A673 (cell line): ENCODE data around the gene SCTR. TPM values are rescaled to one million over a fixed set of nuclear protein-coding genes. Genes with fewer than 3 reads are reported as not detected.

Source experiments
- BruUV-seq: library from RNA; stranded (reverse); fragments of 400-500 nt; replicated peaks from 2 replicates; lab custom pipeline; 2021; lab: Mats Ljungman, UMichigan
- CTCF ChIA-PET: fragments of 300-600 bp; sonication (Branson Sonifier 250); formaldehyde crosslinking; loops from one replicate; lab custom pipeline; 2022; ENCODE audit warnings: antibody characterized with exemption; lab: Charles Lee
- POLR2A ChIA-PET: fragments of 300-600 bp; sonication (Branson Sonifier 250); formaldehyde crosslinking; loops from one replicate; lab custom pipeline; 2022; ENCODE audit warnings: antibody characterized with exemption; ENCODE audit not compliant: low non-redundant PET; lab: Charles Lee
- DNase-seq: peaks from one replicate; pipeline ENCODE4 v3.0.0-alpha.2; 2015; ENCODE audit warnings: low spot score
- H3K27ac ChIP-seq: fragments of 200-600 bp; sonication (generic); 2 replicates; pipeline ENCODE4 v1.5.1; 2016; ENCODE audit warnings: mixed run types, low read depth, mild to moderate bottlenecking, mixed read lengths, antibody characterized with exemption, low read length; ENCODE audit not compliant: poor library complexity, severe bottlenecking
- H3K27me3 ChIP-seq: fragments of 200-600 bp; sonication (generic); replicated peaks from 2 replicates; pipeline ENCODE4 v1.6.1; 2017; ENCODE audit warnings: mixed run types, low read depth, mild to moderate bottlenecking, mixed read lengths, antibody characterized with exemption, low read length; ENCODE audit not compliant: insufficient read depth, poor library complexity
- H3K36me3 ChIP-seq: fragments of 200-600 bp; sonication (generic); 2 replicates; pipeline ENCODE4 v1.6.1; 2016; ENCODE audit warnings: mixed run types, mild to moderate bottlenecking, mixed read lengths, antibody characterized with exemption, low read length; ENCODE audit not compliant: insufficient read depth, poor library complexity, severe bottlenecking
- H3K4me1 ChIP-seq: fragments of 200-600 bp; sonication (generic); 2 replicates; pipeline ENCODE4 v1.6.1; 2017; ENCODE audit warnings: mixed run types, mild to moderate bottlenecking, mixed read lengths, antibody characterized with exemption, low read length; ENCODE audit not compliant: insufficient read depth, poor library complexity, severe bottlenecking
- H3K4me3 ChIP-seq: fragments of 200-600 bp; sonication (generic); 2 replicates; pipeline ENCODE4 v1.5.1; 2016; ENCODE audit warnings: low read depth, mixed run types, mild to moderate bottlenecking, mixed read lengths, low read length; ENCODE audit not compliant: poor library complexity, severe bottlenecking
- H3K9me3 ChIP-seq: fragments of 200-600 bp; sonication (generic); 2 replicates; pipeline ENCODE4 v1.6.1; 2016; ENCODE audit warnings: mixed run types, low read depth, mild to moderate bottlenecking, mixed read lengths, antibody characterized with exemption, low read length; ENCODE audit not compliant: poor library complexity, severe bottlenecking
- EZH2 ChIP-seq: fragments of 200-600 bp; sonication (generic); IDR thresholded peaks from 2 replicates; pipeline ENCODE4 v1.6.1; 2017; ENCODE audit warnings: borderline replicate concordance, low read depth, mild to moderate bottlenecking, mixed read lengths, antibody characterized with exemption, low read length; ENCODE audit not compliant: poor library complexity, severe bottlenecking
- intact Hi-C: fragments of 100-400 bp; cut with micrococcal nuclease; formaldehyde crosslinking; loops from one replicate; pipeline ENCODE4 v1.10.0; 2022; ENCODE audit not compliant: unreplicated experiment
- total RNA-seq: library from RNA; stranded (reverse); gene quantifications from 2 replicates; pipeline ENCODE4 v1.2.3, GENCODE V29; 2021
- TF ChIP-seq, protein P1 (sequence below): fragments of 300-800, 200-600 bp; sonication (generic); conservative IDR thresholded peaks from 2 replicates; pipeline ENCODE4 v1.5.1; 2017; ENCODE audit warnings: low read depth, mild to moderate bottlenecking, antibody characterized with exemption, low read length, moderate library complexity, mixed read lengths

SCTR gene
- total RNA-seq, 1 experiment from 2014 or later, result not detected

DNA sequence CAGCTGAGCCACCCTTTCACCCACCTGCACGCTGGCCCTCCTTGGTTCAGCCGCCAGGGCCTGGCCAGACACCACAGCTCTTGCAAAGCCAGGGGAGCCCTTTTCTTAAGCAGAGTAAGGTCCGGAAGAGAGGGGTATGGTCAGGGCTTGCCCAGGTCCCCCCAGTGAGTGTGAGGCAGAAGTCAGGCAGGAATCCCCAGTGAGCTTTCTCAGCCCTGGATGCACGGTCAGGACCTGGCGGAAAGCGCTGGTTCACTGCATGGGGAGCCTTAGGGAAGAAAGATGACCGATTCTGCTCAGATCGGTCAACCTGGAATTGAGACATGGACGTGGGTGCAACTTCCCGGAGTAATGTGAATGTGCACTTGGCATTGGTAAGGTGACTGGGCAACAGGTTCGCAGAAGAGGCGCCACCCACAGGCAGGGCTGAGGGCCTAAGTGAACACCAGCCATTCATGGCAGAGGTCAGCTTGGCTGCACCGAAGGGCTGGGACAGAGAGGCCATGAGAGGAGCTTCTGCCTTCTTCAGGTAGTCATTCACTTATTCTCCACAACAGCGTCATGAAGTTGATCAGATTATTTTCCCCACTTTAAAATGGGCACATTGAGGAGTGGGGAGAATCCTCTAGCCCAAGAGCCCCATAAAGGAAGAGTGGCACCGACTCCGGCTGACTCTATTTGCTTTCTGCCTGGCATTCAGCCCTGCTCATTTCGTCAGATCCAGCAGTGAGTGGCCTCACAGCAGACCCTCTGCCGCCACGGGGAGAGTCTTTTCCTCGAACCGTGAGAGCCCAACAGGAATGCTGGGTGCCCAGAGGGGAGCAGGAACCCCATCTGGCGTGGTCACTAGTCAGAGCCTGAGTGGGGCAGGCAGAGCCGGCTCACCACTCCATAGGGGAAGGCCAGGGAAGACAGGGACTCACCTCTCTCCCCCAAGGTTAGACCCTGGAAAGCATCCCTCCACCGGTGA lies 35.8 kb downstream of the SCTR start:
- CTCF ChIA-PET, result interaction anchor here (0.6 kb wide), 1 partner anchor 82 kb away, joined by 6 read pairs; no protein-coding TSS in a partner anchor
- DNase-seq, result no peak
- no peak overlapping the region for H3K4me3 ChIP-seq
- no peaks in the 10 kb centered on the region for H3K36me3 ChIP-seq
- H3K27ac ChIP-seq, result no peak overlapping the region
- intact Hi-C loops, result no loop called here
- no TSS peak for BruUV-seq
- TF ChIP-seq EZH2, result no peak
- TF ChIP-seq, protein P1, sequence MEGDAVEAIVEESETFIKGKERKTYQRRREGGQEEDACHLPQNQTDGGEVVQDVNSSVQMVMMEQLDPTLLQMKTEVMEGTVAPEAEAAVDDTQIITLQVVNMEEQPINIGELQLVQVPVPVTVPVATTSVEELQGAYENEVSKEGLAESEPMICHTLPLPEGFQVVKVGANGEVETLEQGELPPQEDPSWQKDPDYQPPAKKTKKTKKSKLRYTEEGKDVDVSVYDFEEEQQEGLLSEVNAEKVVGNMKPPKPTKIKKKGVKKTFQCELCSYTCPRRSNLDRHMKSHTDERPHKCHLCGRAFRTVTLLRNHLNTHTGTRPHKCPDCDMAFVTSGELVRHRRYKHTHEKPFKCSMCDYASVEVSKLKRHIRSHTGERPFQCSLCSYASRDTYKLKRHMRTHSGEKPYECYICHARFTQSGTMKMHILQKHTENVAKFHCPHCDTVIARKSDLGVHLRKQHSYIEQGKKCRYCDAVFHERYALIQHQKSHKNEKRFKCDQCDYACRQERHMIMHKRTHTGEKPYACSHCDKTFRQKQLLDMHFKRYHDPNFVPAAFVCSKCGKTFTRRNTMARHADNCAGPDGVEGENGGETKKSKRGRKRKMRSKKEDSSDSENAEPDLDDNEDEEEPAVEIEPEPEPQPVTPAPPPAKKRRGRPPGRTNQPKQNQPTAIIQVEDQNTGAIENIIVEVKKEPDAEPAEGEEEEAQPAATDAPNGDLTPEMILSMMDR, result no peak; the same call in 1 of the 2 replicates
- H3K27me3 ChIP-seq, result no peaks in the 10 kb centered on the region
- H3K9me3 ChIP-seq, result no peaks in the 10 kb centered on the region
- POLR2A ChIA-PET, result no interaction called here
- peaks cover 7% of the 10 kb centered on the region for H3K4me1 ChIP-seq

DNA sequence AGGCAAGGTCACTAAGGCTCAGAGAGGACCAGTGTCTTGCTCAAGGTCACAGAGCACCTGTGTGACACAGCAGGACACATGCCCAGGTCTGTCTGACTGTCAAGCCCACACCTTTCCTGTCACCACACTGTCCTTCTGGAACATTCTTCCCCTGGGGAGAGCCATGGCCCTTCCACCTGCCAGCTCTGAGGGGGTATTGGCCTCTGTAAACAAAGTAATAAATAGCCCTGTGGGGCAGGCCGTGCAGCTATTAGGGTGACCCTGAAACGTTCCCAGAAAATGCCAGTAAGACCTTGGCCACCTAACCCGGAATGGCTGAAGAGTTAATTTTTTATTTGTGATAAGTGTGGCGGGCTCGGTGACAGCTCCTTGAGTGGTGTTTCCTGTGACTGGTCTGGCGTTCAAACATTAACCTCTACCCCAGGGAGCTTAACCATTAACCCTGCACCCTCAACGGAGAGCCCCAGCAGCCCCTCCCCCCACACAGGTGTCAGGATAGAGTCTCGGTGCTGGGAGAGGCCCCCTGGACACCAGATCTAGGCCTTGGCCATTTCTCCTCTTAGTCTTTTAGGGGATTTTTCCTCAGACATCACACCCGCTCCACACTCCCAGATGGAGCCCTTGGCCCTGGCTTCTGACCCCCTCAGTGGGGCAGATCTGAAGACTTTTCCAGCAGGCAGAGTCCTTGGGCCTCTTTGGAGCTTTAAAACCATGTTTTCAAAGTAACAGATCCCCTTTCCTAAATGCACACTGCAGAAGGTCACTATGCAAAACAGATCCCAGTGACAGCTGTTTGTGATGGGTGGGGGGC lies 36.6 kb downstream of the SCTR start:
- intact Hi-C loops, result no loop called here
- ChIA-PET POLR2A (no interaction called here), CTCF (no interaction called here)
- Histone ChIP-seq H3K9me3 (no peaks in the 10 kb centered on the region), H3K27ac (no peak overlapping the region), H3K4me1 (peaks cover 7% of the 10 kb centered on the region), H3K36me3 (no peaks in the 10 kb centered on the region), H3K27me3 (no peaks in the 10 kb centered on the region), H3K4me3 (no peak overlapping the region)
- DNase-seq, result no peak
- no peak for TF ChIP-seq EZH2
- TF ChIP-seq, protein P1, result no peak
- BruUV-seq, result no TSS peak

DNA sequence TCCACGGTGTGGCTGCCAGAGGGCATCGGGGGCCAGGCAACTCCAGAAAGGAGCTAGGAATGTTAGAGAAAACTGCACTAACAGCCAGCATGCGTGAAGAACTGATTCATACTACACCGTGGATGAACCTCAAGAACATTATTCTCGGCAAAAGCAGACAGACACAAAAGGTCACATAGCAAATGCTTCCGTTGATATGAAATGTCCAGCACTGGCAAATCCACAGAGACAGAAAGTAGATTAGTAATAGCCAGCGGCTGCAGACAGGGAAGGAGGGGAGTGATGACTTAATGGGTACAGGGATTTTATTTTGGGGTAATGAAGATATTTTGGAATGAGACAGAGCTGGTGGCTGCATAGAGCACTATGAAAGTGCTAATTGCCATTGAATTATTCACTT lies 37.4 kb downstream of the SCTR start:
- no peak for DNase-seq
- H3K27ac ChIP-seq, result no peak overlapping the region
- CTCF ChIA-PET, result no interaction called here
- no TSS peak for BruUV-seq
- H3K36me3 ChIP-seq, result no peaks in the 10 kb centered on the region
- POLR2A ChIA-PET, result no interaction called here
- H3K4me3 ChIP-seq, result no peak overlapping the region
- intact Hi-C loops, result no loop called here
- peaks cover 7% of the 10 kb centered on the region for H3K4me1 ChIP-seq
- no peaks in the 10 kb centered on the region for H3K27me3 ChIP-seq
- TF ChIP-seq EZH2, result no peak
- TF ChIP-seq, protein P1, result no peak
- no peaks in the 10 kb centered on the region for H3K9me3 ChIP-seq
